WTC11 (cell line): ENCODE results near the gene GFY. TPM values are rescaled to one million over a fixed set of nuclear protein-coding genes. Genes with fewer than 3 reads are reported as not detected.
A peak's percentile ranks its signal among the peaks of the same experiment; 100 is the strongest.

Experiments
- ATAC-seq: fragments of 200-7000 bp; cut with Tn5 transposase; 2 replicates; pipeline ENCODE4 v1.10.0; 2021; ENCODE audit warnings: mild to moderate bottlenecking, moderate library complexity
- CTCF ChIA-PET: fragments of 300-600 bp; sonication (Branson Sonifier 250); formaldehyde crosslinking; loops from one replicate; lab custom pipeline; 2021; ENCODE audit warnings: antibody characterized with exemption; lab: Charles Lee
- POLR2A ChIA-PET: fragments of 350-600 bp; sonication (Branson Sonifier 250); formaldehyde crosslinking; loops from one replicate; lab custom pipeline; 2021; ENCODE audit warnings: antibody characterized with exemption; lab: Charles Lee
- DNase-seq: peaks from one replicate; pipeline ENCODE4 v3.0.0; 2021; ENCODE audit warnings: low spot score
- H3K27ac Mint-ChIP-seq: 2 replicates; pipeline ENCODE4 v1.8.0; 2021; ENCODE audit warnings: mixed read lengths
- H3K27me3 Mint-ChIP-seq: 2 replicates; pipeline ENCODE4 v1.8.0; 2021; ENCODE audit warnings: low read depth, mild to moderate bottlenecking, moderate library complexity, mixed read lengths
- H3K36me3 Mint-ChIP-seq: 2 replicates; pipeline ENCODE4 v1.8.0; 2021; ENCODE audit warnings: mixed read lengths
- H3K4me1 Mint-ChIP-seq: 2 replicates; pipeline ENCODE4 v1.8.0; 2022; ENCODE audit warnings: mixed read lengths
- H3K4me3 Mint-ChIP-seq: 2 replicates; pipeline ENCODE4 v1.8.0; 2021; ENCODE audit warnings: mild to moderate bottlenecking, moderate library complexity, mixed read lengths
- H3K9me3 Mint-ChIP-seq: 2 replicates; pipeline ENCODE4 v1.8.0; 2021; ENCODE audit warnings: mixed read lengths
- CREM ChIP-seq: sonication (generic); formaldehyde crosslinking; IDR thresholded peaks from 2 replicates; pipeline ENCODE4 v1.8.1; 2022; ENCODE audit warnings: mild to moderate bottlenecking, missing genetic modification reagents, moderate library complexity
- ERG ChIP-seq: fragments of 250-450 bp; sonication (Bioruptor Pico); IDR thresholded peaks from 2 replicates; pipeline ENCODE4 v1.8.0; 2021; ENCODE audit warnings: mild to moderate bottlenecking
- ETV6 ChIP-seq: sonication (generic); formaldehyde crosslinking; IDR thresholded peaks from 2 replicates; pipeline ENCODE4 v1.8.1; 2022; ENCODE audit warnings: mild to moderate bottlenecking, missing genetic modification reagents
- FOXJ3 ChIP-seq: sonication (generic); formaldehyde crosslinking; IDR thresholded peaks from 2 replicates; pipeline ENCODE4 v1.9.0; 2021; ENCODE audit warnings: missing genetic modification reagents, mild to moderate bottlenecking, borderline replicate concordance
- IRF2 ChIP-seq: sonication (generic); formaldehyde crosslinking; IDR thresholded peaks from 2 replicates; pipeline ENCODE4 v1.8.0; 2022; ENCODE audit warnings: low read depth, missing genetic modification reagents, borderline replicate concordance
- MAX ChIP-seq: sonication (generic); formaldehyde crosslinking; IDR thresholded peaks from 2 replicates; pipeline ENCODE4 v1.8.0; 2022; ENCODE audit warnings: mild to moderate bottlenecking, missing genetic modification reagents
- NFE2L1 ChIP-seq: sonication (generic); formaldehyde crosslinking; IDR thresholded peaks from 2 replicates; pipeline ENCODE4 v1.8.1; 2023; ENCODE audit warnings: missing genetic modification reagents
- NR1H2 ChIP-seq: sonication (generic); formaldehyde crosslinking; IDR thresholded peaks from 2 replicates; pipeline ENCODE4 v1.9.0; 2021; ENCODE audit warnings: mild to moderate bottlenecking, moderate library complexity, missing genetic modification reagents
- PREB ChIP-seq: sonication (generic); formaldehyde crosslinking; IDR thresholded peaks from 2 replicates; pipeline ENCODE4 v1.8.1; 2022; ENCODE audit warnings: mild to moderate bottlenecking, missing genetic modification reagents, moderate library complexity, borderline replicate concordance
- PRRX2 ChIP-seq: fragments of 250-450 bp; sonication (Bioruptor Pico); IDR thresholded peaks from 2 replicates; pipeline ENCODE4 v1.8.0; 2021; ENCODE audit warnings: mild to moderate bottlenecking
- SP1 ChIP-seq: sonication (generic); formaldehyde crosslinking; conservative IDR thresholded peaks from 2 replicates; pipeline ENCODE4 v1.8.1; 2022; ENCODE audit warnings: missing genetic modification reagents
- TEAD4 ChIP-seq: sonication (generic); formaldehyde crosslinking; IDR thresholded peaks from 2 replicates; pipeline ENCODE4 v1.8.0; 2022; ENCODE audit warnings: mild to moderate bottlenecking, missing genetic modification reagents
- ZBTB43 ChIP-seq: sonication (generic); formaldehyde crosslinking; IDR thresholded peaks from 2 replicates; pipeline ENCODE4 v1.8.1; 2023; ENCODE audit warnings: mild to moderate bottlenecking, missing genetic modification reagents
- ZNF121 ChIP-seq: sonication (generic); formaldehyde crosslinking; IDR thresholded peaks from 2 replicates; pipeline ENCODE4 v1.8.0; 2023; ENCODE audit warnings: missing genetic modification reagents
- ZNF219 ChIP-seq: sonication (generic); formaldehyde crosslinking; IDR thresholded peaks from 2 replicates; pipeline ENCODE4 v1.8.0; 2023; ENCODE audit warnings: missing genetic modification reagents, mild to moderate bottlenecking, borderline replicate concordance
- ZNF532 ChIP-seq: fragments of 250-450 bp; sonication (Bioruptor Pico); IDR thresholded peaks from 2 replicates; pipeline ENCODE4 v1.9.0; 2021; ENCODE audit warnings: mild to moderate bottlenecking, borderline replicate concordance
- total RNA-seq: library from RNA; stranded (reverse); gene quantifications from 3 replicates; pipeline ENCODE4 v1.2.3, GENCODE V29; 2021
- TF ChIP-seq, protein P1 (sequence below): sonication (generic); formaldehyde crosslinking; IDR thresholded peaks from 2 replicates; pipeline ENCODE4 v1.8.0; 2022; ENCODE audit warnings: mild to moderate bottlenecking, missing genetic modification reagents

Gene GFY
- total RNA-seq, 1 experiment from 2014 or later, result 0.87 TPM

- Mint-ChIP-seq H3K4me3 (no peak overlapping the region), H3K4me1 (peaks cover 37% of the 10 kb centered on the region), H3K27ac (peak overlapping the region; percentile 61; the same call in 1 of the 2 replicates), H3K36me3 (peaks cover 32% of the 10 kb centered on the region), H3K9me3 (no peaks in the 10 kb centered on the region), H3K27me3 (no peaks in the 10 kb centered on the region)
- ATAC-seq (no peak), DNase-seq (no peak)
- TF ChIP-seq SP1 (CRISPR knock-in tag) (no peak), IRF2 (no peak), PRRX2 (CRISPR knock-in tag) (no peak), ERG (CRISPR knock-in tag) (no peak), ETV6 (CRISPR knock-in tag) (no peak), NR1H2 (CRISPR knock-in tag) (no peak), CREM (CRISPR knock-in tag) (no peak), NFE2L1 (no peak), ZNF121 (CRISPR knock-in tag) (no peak), ZNF219 (CRISPR knock-in tag) (no peak), ZNF532 (CRISPR knock-in tag) (no peak), TEAD4 (CRISPR knock-in tag) (no peak), FOXJ3 (CRISPR knock-in tag) (no peak), PREB (CRISPR knock-in tag) (no peak), MAX (CRISPR knock-in tag) (no peak), ZBTB43 (CRISPR knock-in tag) (no peak)
- TF ChIP-seq, protein P1, sequence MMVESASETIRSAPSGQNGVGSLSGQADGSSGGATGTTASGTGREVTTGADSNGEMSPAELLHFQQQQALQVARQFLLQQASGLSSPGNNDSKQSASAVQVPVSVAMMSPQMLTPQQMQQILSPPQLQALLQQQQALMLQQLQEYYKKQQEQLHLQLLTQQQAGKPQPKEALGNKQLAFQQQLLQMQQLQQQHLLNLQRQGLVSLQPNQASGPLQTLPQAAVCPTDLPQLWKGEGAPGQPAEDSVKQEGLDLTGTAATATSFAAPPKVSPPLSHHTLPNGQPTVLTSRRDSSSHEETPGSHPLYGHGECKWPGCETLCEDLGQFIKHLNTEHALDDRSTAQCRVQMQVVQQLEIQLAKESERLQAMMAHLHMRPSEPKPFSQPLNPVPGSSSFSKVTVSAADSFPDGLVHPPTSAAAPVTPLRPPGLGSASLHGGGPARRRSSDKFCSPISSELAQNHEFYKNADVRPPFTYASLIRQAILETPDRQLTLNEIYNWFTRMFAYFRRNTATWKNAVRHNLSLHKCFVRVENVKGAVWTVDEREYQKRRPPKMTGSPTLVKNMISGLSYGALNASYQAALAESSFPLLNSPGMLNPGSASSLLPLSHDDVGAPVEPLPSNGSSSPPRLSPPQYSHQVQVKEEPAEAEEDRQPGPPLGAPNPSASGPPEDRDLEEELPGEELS (CRISPR knock-in tag), result no peak
- POLR2A ChIA-PET, result interaction anchor here (0.9 kb wide), 1 partner anchor 129 kb away, joined by 3 read pairs; no protein-coding TSS in a partner anchor
- CTCF ChIA-PET, result interaction anchor here (1.0 to 1.8 kb wide), 3 partner anchors 28 to 57 kb away, joined by 5 to 7 read pairs (median 6); no protein-coding TSS in a partner anchor
These were observed 23.2 kb downstream of the GFY start for GRCh38 chr19:49448432-49448786.
